CD1c-positive myeloid dendritic cell (primary cell): Measurements from ENCODE around the gene THUMPD3.

Source experiments
- DNase-seq: peaks from one replicate; pipeline ENCODE4 v3.0.0-alpha.2; 2016; ENCODE audit errors: extremely low spot score

Gene THUMPD3

GRCh38 chr3:9397332-9397905 lies 34.6 kb downstream of the THUMPD3 start, which contains the start of gene SETD5:
Gene SETD5, plus strand, starts transcription at chr3:9397615. Its CDS starts 31,324 bp downstream, at chr3:9428939.
- DNase-seq: peak; percentile 99

- peak; percentile 33 for DNase-seq
Observed at GRCh38 chr3:9397906-9398699, 35.2 kb downstream of the THUMPD3 start.

GRCh38 chr3:9398700-9399336 lies 36.0 kb downstream of the THUMPD3 start:
- DNase-seq: peak; percentile 61

GRCh38 chr3:9399337-9399703 lies 36.5 kb downstream of the THUMPD3 start:
- no peak for DNase-seq

GRCh38 chr3:9399746-9400145 lies 36.9 kb downstream of the THUMPD3 start:
- peak; percentile 48 for DNase-seq

- no peak for DNase-seq
Observed at GRCh38 chr3:9400616-9401015, 37.8 kb downstream of the THUMPD3 start.

GRCh38 chr3:9401986-9402385 lies 39.1 kb downstream of the THUMPD3 start:
- no peak for DNase-seq

- no peak for DNase-seq
Observed at GRCh38 chr3:9402410-9403228, 39.8 kb downstream of the THUMPD3 start.

GRCh38 chr3:9403463-9403862 lies 40.6 kb downstream of the THUMPD3 start:
- DNase-seq: no peak

GRCh38 chr3:9404680-9405079 lies 41.8 kb downstream of the THUMPD3 start:
- DNase-seq: no peak

- DNase-seq: no peak
Observed at GRCh38 chr3:9405756-9406155, 42.9 kb downstream of the THUMPD3 start.

GRCh38 chr3:9406856-9407626 lies 44.2 kb downstream of the THUMPD3 start:
- no peak for DNase-seq

- no peak for DNase-seq
Observed at GRCh38 chr3:9408061-9408460, 45.2 kb downstream of the THUMPD3 start.

GRCh38 chr3:9408546-9408945 lies 45.7 kb downstream of the THUMPD3 start:
- DNase-seq: no peak

- DNase-seq: peak; percentile 53
Observed at GRCh38 chr3:9409981-9410854, 47.4 kb downstream of the THUMPD3 start.

- no peak for DNase-seq
Observed at GRCh38 chr3:9411302-9411701, 48.4 kb downstream of the THUMPD3 start.

- no peak for DNase-seq
Observed at GRCh38 chr3:9412293-9412692, 49.4 kb downstream of the THUMPD3 start.

GRCh38 chr3:9414826-9415225 lies 52.0 kb downstream of the THUMPD3 start:
- DNase-seq: no peak

- no peak for DNase-seq
Observed at GRCh38 chr3:9415485-9416138, 52.8 kb downstream of the THUMPD3 start.
